ENCODE results near the gene PAX2. TPM values are rescaled to one million over a fixed set of nuclear protein-coding genes. Genes with fewer than 3 reads are reported as not detected.

The PAX2 gene
- total RNA-seq = not detected in 2 replicates

DNA sequence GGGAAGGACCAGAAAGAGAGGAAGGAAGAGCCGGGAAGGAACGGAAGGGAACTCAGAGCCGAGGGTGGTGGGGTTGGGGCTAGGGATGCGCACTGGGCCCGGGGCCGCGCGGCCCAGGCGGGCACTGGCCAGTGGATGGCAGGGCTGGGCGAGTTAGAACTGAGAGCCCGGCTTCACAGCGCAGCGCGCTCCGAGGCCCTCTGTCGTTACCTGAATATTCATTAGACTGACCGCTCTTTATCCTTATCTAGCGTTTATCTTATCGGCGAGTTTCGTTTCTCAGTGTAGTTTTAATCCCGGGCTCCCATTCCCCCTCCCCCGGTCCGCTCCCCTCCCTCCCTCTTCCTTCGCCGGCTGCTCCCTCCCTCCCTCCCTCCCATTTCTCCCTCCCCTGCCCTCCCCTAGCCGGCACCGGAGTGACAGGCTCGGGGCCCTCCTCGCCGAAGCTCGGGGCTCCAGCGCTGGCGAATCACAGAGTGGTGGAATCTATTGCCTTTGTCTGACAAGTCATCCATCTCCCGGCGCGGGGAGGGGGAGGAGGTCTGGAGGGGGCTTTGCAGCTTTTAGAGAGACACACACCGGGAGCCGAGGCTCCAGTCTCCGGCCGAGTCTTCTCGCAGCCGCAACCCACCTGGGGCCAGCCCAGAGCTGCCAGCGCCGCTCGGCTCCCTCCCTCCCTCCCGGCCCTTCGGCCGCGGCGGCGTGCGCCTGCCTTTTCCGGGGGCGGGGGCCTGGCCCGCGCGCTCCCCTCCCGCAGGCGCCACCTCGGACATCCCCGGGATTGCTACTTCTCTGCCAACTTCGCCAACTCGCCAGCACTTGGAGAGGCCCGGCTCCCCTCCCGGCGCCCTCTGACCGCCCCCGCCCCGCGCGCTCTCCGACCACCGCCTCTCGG lies at the start of gene PAX2:
PAX2 (plus strand) TSS at position 596 of the 895 bp plus-strand sequence. CDS start 679 bp downstream, outside the sequence.

Other genes with a start within 250 kb of the PAX2 start
- 0.47 and 0.61 TPM in 2 replicates for gene SEC31B, start 225.7 kb upstream of the PAX2 start, total RNA-seq
- gene NDUFB8, start 215.7 kb upstream of the PAX2 start, total RNA-seq = 267 and 286 TPM in 2 replicates
- 4.0 and 7.4 TPM in 2 replicates for gene HIF1AN, start 209.6 kb upstream of the PAX2 start, total RNA-seq
- gene SLF2, start 167.4 kb downstream of the PAX2 start, total RNA-seq = 6.9 and 10.1 TPM in 2 replicates
- gene SEMA4G, start 223.9 kb downstream of the PAX2 start, total RNA-seq = 0.70 and 2.1 TPM in 2 replicates
- gene MRPL43, start 241.9 kb downstream of the PAX2 start, total RNA-seq = 89.3 and 104 TPM in 2 replicates
- 6.4 and 14.4 TPM in 2 replicates for gene TWNK, start 242.0 kb downstream of the PAX2 start, total RNA-seq